ENCODE measurements around the gene TEX261. TPM values are rescaled to one million over a fixed set of nuclear protein-coding genes. Genes with fewer than 3 reads are reported as not detected.

The TEX261 gene
- total RNA-seq, 2 experiments from 2014 or later, result 34.5 to 45.8 TPM

GRCh38 chr2:70937866-70938585, 56.6 kb downstream of the TEX261 start:
- H3K79me2 ChIP-seq (ENCODE audit: insufficient read depth, low read depth, low read length), result no peaks in the 10 kb centered on the region
- no peak overlapping the region for H3K4me2 ChIP-seq (ENCODE audit: low read length)
- DNase-seq (ENCODE audit: low spot score), result no peak
- H2AFZ ChIP-seq (ENCODE audit: low read length), result no peak overlapping the region
- H3K4me1 ChIP-seq (ENCODE audit: insufficient read depth, low read length, poor library complexity, severe bottlenecking), result no peaks in the 10 kb centered on the region
- no peak overlapping the region for H3K4me3 ChIP-seq (ENCODE audit: low read depth, low read length, poor library complexity, severe bottlenecking)
- H3K36me3 ChIP-seq (ENCODE audit: insufficient read depth, low read length), result no peaks in the 10 kb centered on the region
- no peaks in the 10 kb centered on the region for H3K9me2 ChIP-seq (ENCODE audit: insufficient read depth, low read length)
- CTCF ChIA-PET (ENCODE audit: unreplicated experiment), result no interaction called here
- H3K9me3 ChIP-seq (ENCODE audit: low read length), result no peaks in the 10 kb centered on the region
- POLR2A ChIA-PET, result interaction anchor here (0.7 kb wide), 1 partner anchor 68 kb away, joined by 3 read pairs; no protein-coding TSS in a partner anchor
- intact Hi-C loops (cut with micrococcal nuclease; ENCODE audit: unreplicated experiment), result no loop called here
- H4K20me1 ChIP-seq (ENCODE audit: insufficient read depth, low read length), result no peaks in the 10 kb centered on the region
- no TSS peak for BruUV-seq (replicated peaks)
- TF ChIP-seq CTCF (conservative IDR thresholded peaks at IDR 0.05; ENCODE audit: low read length), result no peak
- no peak overlapping the region for H3K27ac ChIP-seq (ENCODE audit: low read depth, low read length, poor library complexity, severe bottlenecking)

- no peak for DNase-seq (ENCODE audit: low spot score)
- no peaks in the 10 kb centered on the region for H4K20me1 ChIP-seq (ENCODE audit: insufficient read depth, low read length)
- no peaks in the 10 kb centered on the region for H3K36me3 ChIP-seq (ENCODE audit: insufficient read depth, low read length)
- H3K9me3 ChIP-seq (ENCODE audit: low read length), result no peaks in the 10 kb centered on the region
- BruUV-seq (replicated peaks), result no TSS peak
- CTCF ChIA-PET (ENCODE audit: unreplicated experiment), result no interaction called here
- POLR2A ChIA-PET, result interaction anchor here (0.7 kb wide), 1 partner anchor 189 kb away, joined by 3 read pairs; no protein-coding TSS in a partner anchor
- H3K4me1 ChIP-seq (ENCODE audit: insufficient read depth, low read length, poor library complexity, severe bottlenecking), result no peaks in the 10 kb centered on the region
- no peak overlapping the region for H3K4me3 ChIP-seq (ENCODE audit: low read depth, low read length, poor library complexity, severe bottlenecking)
- no peaks in the 10 kb centered on the region for H3K9me2 ChIP-seq (ENCODE audit: insufficient read depth, low read length)
- no peaks in the 10 kb centered on the region for H3K79me2 ChIP-seq (ENCODE audit: insufficient read depth, low read depth, low read length)
- no peak for TF ChIP-seq CTCF (conservative IDR thresholded peaks at IDR 0.05; ENCODE audit: low read length)
- TF ChIP-seq EZH2phosphoT487 (IDR thresholded peaks at IDR 0.05; ENCODE audit: borderline replicate concordance, low read depth, low read length), result no peak
- no peak overlapping the region for H3K27ac ChIP-seq (ENCODE audit: low read depth, low read length, poor library complexity, severe bottlenecking)
- intact Hi-C loops (cut with micrococcal nuclease; ENCODE audit: unreplicated experiment), result no loop called here
- H3K4me2 ChIP-seq (ENCODE audit: low read length), result no peak overlapping the region
- no peak overlapping the region for H2AFZ ChIP-seq (ENCODE audit: low read length)
Measured at GRCh38 chr2:70936979-70937811, 57.5 kb downstream of the TEX261 start.

Measured in OCI-LY7 (cell line).